ENCODE data around the gene KIAA0232.

- TF ChIP-seq, protein P1, sequence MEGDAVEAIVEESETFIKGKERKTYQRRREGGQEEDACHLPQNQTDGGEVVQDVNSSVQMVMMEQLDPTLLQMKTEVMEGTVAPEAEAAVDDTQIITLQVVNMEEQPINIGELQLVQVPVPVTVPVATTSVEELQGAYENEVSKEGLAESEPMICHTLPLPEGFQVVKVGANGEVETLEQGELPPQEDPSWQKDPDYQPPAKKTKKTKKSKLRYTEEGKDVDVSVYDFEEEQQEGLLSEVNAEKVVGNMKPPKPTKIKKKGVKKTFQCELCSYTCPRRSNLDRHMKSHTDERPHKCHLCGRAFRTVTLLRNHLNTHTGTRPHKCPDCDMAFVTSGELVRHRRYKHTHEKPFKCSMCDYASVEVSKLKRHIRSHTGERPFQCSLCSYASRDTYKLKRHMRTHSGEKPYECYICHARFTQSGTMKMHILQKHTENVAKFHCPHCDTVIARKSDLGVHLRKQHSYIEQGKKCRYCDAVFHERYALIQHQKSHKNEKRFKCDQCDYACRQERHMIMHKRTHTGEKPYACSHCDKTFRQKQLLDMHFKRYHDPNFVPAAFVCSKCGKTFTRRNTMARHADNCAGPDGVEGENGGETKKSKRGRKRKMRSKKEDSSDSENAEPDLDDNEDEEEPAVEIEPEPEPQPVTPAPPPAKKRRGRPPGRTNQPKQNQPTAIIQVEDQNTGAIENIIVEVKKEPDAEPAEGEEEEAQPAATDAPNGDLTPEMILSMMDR (IDR thresholded peaks at IDR 0.05; ENCODE audit: borderline replicate concordance, extremely low read depth, low read length, poor library complexity, severe bottlenecking) = no peak
- no peak for TF ChIP-seq EZH2 (IDR thresholded peaks at IDR 0.05; ENCODE audit: borderline replicate concordance, low read depth, low read length, severe bottlenecking)
Measured at GRCh38 chr4:6764976-6765620, 17.4 kb upstream of the KIAA0232 start.
